Caco-2 (cell line): ENCODE data around the gene HAUS7. TPM values are rescaled to one million over a fixed set of nuclear protein-coding genes. Genes with fewer than 3 reads are reported as not detected.

Source experiments
- BruUV-seq: library from RNA; stranded (reverse); fragments of 400-500 nt; replicated peaks from 2 replicates; lab custom pipeline; 2021; lab: Mats Ljungman, UMichigan
- CTCF ChIA-PET: fragments of 300-600 bp; sonication (Branson Sonifier 250); formaldehyde crosslinking; loops from one replicate; lab custom pipeline; 2022; ENCODE audit warnings: antibody characterized with exemption; lab: Charles Lee
- POLR2A ChIA-PET: fragments of 300-600 bp; sonication (Branson Sonifier 250); formaldehyde crosslinking; loops from one replicate; lab custom pipeline; 2022; ENCODE audit warnings: antibody characterized with exemption; lab: Charles Lee
- DNase-seq, 2 experiments: peaks; one replicate each; pipeline versions ENCODE4 v3.0.0 to v3.0.0-alpha.2; 2020 to 2022
- H3K27me3 ChIP-seq: replicated peaks from 2 replicates; pipeline ENCODE4 v1.6.0; 2011; ENCODE audit warnings: low read length; ENCODE audit not compliant: control insufficient read depth, insufficient read depth
- H3K36me3 ChIP-seq: 2 replicates; pipeline ENCODE4 v1.5.1; 2011; ENCODE audit warnings: low read length; ENCODE audit not compliant: control insufficient read depth, insufficient read depth
- H3K4me1 ChIP-seq: fragments of 250-450 bp; sonication (Bioruptor Pico); 2 replicates; pipeline ENCODE4 v1.5.1; 2020; ENCODE audit warnings: mild to moderate bottlenecking
- H3K4me3 ChIP-seq: 2 replicates; pipeline ENCODE4 v1.5.1; 2011; ENCODE audit warnings: low read depth, mild to moderate bottlenecking, control low read depth, low read length
- H3K9me3 ChIP-seq: fragments of 250-450 bp; sonication (Bioruptor Pico); 2 replicates; pipeline ENCODE4 v1.5.1; 2020; ENCODE audit warnings: mild to moderate bottlenecking, moderate library complexity
- H3K27ac Mint-ChIP-seq: one replicate; pipeline ENCODE4 v1.8.0; 2022; ENCODE audit warnings: mixed read lengths; ENCODE audit not compliant: unreplicated experiment
- H3K27me3 Mint-ChIP-seq: one replicate; pipeline ENCODE4 v1.8.0; 2022; ENCODE audit warnings: mixed read lengths; ENCODE audit not compliant: insufficient read depth, unreplicated experiment
- H3K36me3 Mint-ChIP-seq: one replicate; pipeline ENCODE4 v1.8.0; 2022; ENCODE audit warnings: mild to moderate bottlenecking, mixed read lengths; ENCODE audit not compliant: insufficient read depth, unreplicated experiment
- H3K4me1 Mint-ChIP-seq: one replicate; pipeline ENCODE4 v1.8.0; 2022; ENCODE audit warnings: low read depth, mixed read lengths; ENCODE audit not compliant: unreplicated experiment
- H3K4me3 Mint-ChIP-seq: one replicate; pipeline ENCODE4 v1.8.0; 2022; ENCODE audit warnings: mild to moderate bottlenecking, moderate library complexity, mixed read lengths; ENCODE audit not compliant: unreplicated experiment
- H3K9me3 Mint-ChIP-seq: one replicate; pipeline ENCODE4 v1.8.0; 2022; ENCODE audit warnings: mixed read lengths; ENCODE audit not compliant: unreplicated experiment
- CTCF ChIP-seq, 2 experiments: fragments of 200-600 bp in 1 of 2; IDR thresholded peaks; 1 replicate in 1 of 2; 2 replicates in 1 of 2; pipeline versions ENCODE4 v1.5.1 to v1.8.0; 2011 to 2022; ENCODE audit warnings: antibody characterized with exemption in 1 of 2, control low read depth in 1 of 2, inconsistent platforms in 1 of 2, low read depth in 1 of 2, low read length in 1 of 2, mild to moderate bottlenecking in 1 of 2, moderate library complexity in 1 of 2; ENCODE audit not compliant: insufficient read depth in 1 of 2, severe bottlenecking in 1 of 2, unreplicated experiment in 1 of 2
- intact Hi-C: fragments of 100-400 bp; cut with micrococcal nuclease; formaldehyde crosslinking; loops from one replicate; pipeline ENCODE4 v1.10.0; 2022; ENCODE audit not compliant: unreplicated experiment
- total RNA-seq: library from RNA; stranded (reverse); gene quantifications from 2 replicates; pipeline ENCODE4 v1.2.3, GENCODE V29; 2022

HAUS7 gene
- total RNA-seq, 1 experiment from 2014 or later, result 34.0 TPM

GRCh38 chrX:153411988-153412574 lies 58.3 kb downstream of the HAUS7 start:
- no peaks in the 10 kb centered on the region for H3K4me1 Mint-ChIP-seq
- no TSS peak for BruUV-seq
- ChIA-PET CTCF (no interaction called here), POLR2A (no interaction called here)
- H3K27me3 Mint-ChIP-seq, result peaks cover 8% of the 10 kb centered on the region
- TF ChIP-seq CTCF (IDR thresholded peaks at IDR 0.05; ENCODE audit: insufficient read depth in 1 of 2, low read depth in 1 of 2, low read length in 1 of 2, severe bottlenecking in 1 of 2, unreplicated experiment in 1 of 2), result no peak
- H3K36me3 Mint-ChIP-seq, result no peaks in the 10 kb centered on the region
- no peak overlapping the region for H3K27ac Mint-ChIP-seq
- DNase-seq, result no peak
- H3K9me3 Mint-ChIP-seq, result no peaks in the 10 kb centered on the region
- H3K9me3 ChIP-seq, result no peaks in the 10 kb centered on the region
- no peak overlapping the region for H3K4me3 Mint-ChIP-seq
- no peaks in the 10 kb centered on the region for H3K4me1 ChIP-seq
- H3K4me3 ChIP-seq, result no peak overlapping the region
- H3K27me3 ChIP-seq, result no peaks in the 10 kb centered on the region
- H3K36me3 ChIP-seq, result no peaks in the 10 kb centered on the region
- intact Hi-C loops, result no loop called here

GRCh38 chrX:153411255-153411987 lies 59.0 kb downstream of the HAUS7 start, which contains the start of gene ZFP92:
Gene ZFP92, plus strand, starts transcription at chrX:153411472. Its CDS starts 6,851 bp downstream, at chrX:153418323.
- H3K4me1 Mint-ChIP-seq, result no peaks in the 10 kb centered on the region
- no peaks in the 10 kb centered on the region for H3K4me1 ChIP-seq
- CTCF ChIA-PET, result no interaction called here
- no peaks in the 10 kb centered on the region for H3K27me3 ChIP-seq
- no peaks in the 10 kb centered on the region for H3K9me3 Mint-ChIP-seq
- no peak for DNase-seq
- H3K36me3 Mint-ChIP-seq, result no peaks in the 10 kb centered on the region
- intact Hi-C loops, result no loop called here
- peak within 1 kb of the TSS; percentile 27 for H3K4me3 Mint-ChIP-seq
- no peak within 1 kb of the TSS for H3K27ac Mint-ChIP-seq
- peaks cover 8% of the 10 kb centered on the region for H3K27me3 Mint-ChIP-seq
- TF ChIP-seq CTCF (IDR thresholded peaks at IDR 0.05; ENCODE audit: insufficient read depth in 1 of 2, low read depth in 1 of 2, low read length in 1 of 2, severe bottlenecking in 1 of 2, unreplicated experiment in 1 of 2), result no peak
- H3K4me3 ChIP-seq, result peak within 1 kb of the TSS; percentile 29
- H3K9me3 ChIP-seq, result no peaks in the 10 kb centered on the region
- BruUV-seq, result no TSS peak
- no peaks in the 10 kb centered on the region for H3K36me3 ChIP-seq
- POLR2A ChIA-PET, result no interaction called here

- Histone ChIP-seq H3K4me3 (peak overlapping the region; percentile 12; the same call in 1 of the 2 replicates), H3K36me3 (no peaks in the 10 kb centered on the region), H3K4me1 (no peaks in the 10 kb centered on the region), H3K9me3 (no peaks in the 10 kb centered on the region), H3K27me3 (no peaks in the 10 kb centered on the region)
- H3K4me3 Mint-ChIP-seq, result peak overlapping the region; percentile 27
- H3K9me3 Mint-ChIP-seq, result no peaks in the 10 kb centered on the region
- H3K27me3 Mint-ChIP-seq, result peaks cover 9% of the 10 kb centered on the region
- no peak overlapping the region for H3K27ac Mint-ChIP-seq
- POLR2A ChIA-PET, result no interaction called here
- intact Hi-C loops, result no loop called here
- no peak for DNase-seq
- no TSS peak for BruUV-seq
- no peaks in the 10 kb centered on the region for H3K36me3 Mint-ChIP-seq
- H3K4me1 Mint-ChIP-seq, result no peaks in the 10 kb centered on the region
- TF ChIP-seq CTCF (IDR thresholded peaks at IDR 0.05; ENCODE audit: insufficient read depth in 1 of 2, low read depth in 1 of 2, low read length in 1 of 2, severe bottlenecking in 1 of 2, unreplicated experiment in 1 of 2), result no peak
- CTCF ChIA-PET, result no interaction called here
Measured at GRCh38 chrX:153410888-153411254, 59.5 kb downstream of the HAUS7 start.
